Stimulated activated CD8-positive, alpha-beta memory T cell treated with anti-CD3 and anti-CD28 coated beads, Interleukin-2, amount 100 ng/mL, for 1 hour (primary cell): ENCODE data around the gene RIMKLB.
"Not testable (repeated sequence)": the region's sequence is repeated elsewhere in the genome, so short reads cannot be mapped to it uniquely, and the experiment has no call there.

Experiments
- DNase-seq, 2 donors: peaks; one replicate each; pipeline ENCODE4 v3.0.0-alpha.2; 2020; ENCODE audit warnings: low read depth in 2 of 2

RIMKLB gene

GRCh38 chr12:8773461-8773860, 75.7 kb downstream of the RIMKLB start:
- no peak for DNase-seq

GRCh38 chr12:8779281-8779680, 81.5 kb downstream of the RIMKLB start:
- DNase-seq = no peak

GRCh38 chr12:8779862-8780261, 82.1 kb downstream of the RIMKLB start:
- no peak for DNase-seq

- no peak for DNase-seq
Observed at GRCh38 chr12:8780389-8780788, 82.6 kb downstream of the RIMKLB start.

GRCh38 chr12:8781381-8782127, 83.8 kb downstream of the RIMKLB start:
- DNase-seq = no peak

- DNase-seq = no peak
Observed at GRCh38 chr12:8784290-8784888, 86.6 kb downstream of the RIMKLB start.

GRCh38 chr12:8785499-8785898, 87.7 kb downstream of the RIMKLB start:
- DNase-seq = no peak

GRCh38 chr12:8787206-8787605, 89.4 kb downstream of the RIMKLB start:
- not testable (repeated sequence) for DNase-seq

- not testable (repeated sequence) for DNase-seq
Observed at GRCh38 chr12:8788706-8789105, 90.9 kb downstream of the RIMKLB start.

GRCh38 chr12:8789341-8790013, 91.7 kb downstream of the RIMKLB start:
- not testable (repeated sequence) for DNase-seq

- not testable (repeated sequence) for DNase-seq
Observed at GRCh38 chr12:8793226-8793625, 95.4 kb downstream of the RIMKLB start.

- DNase-seq = not testable (repeated sequence)
Observed at GRCh38 chr12:8794611-8795010, 96.8 kb downstream of the RIMKLB start.

GRCh38 chr12:8796831-8797626, 99.2 kb downstream of the RIMKLB start:
- no peak for DNase-seq

- DNase-seq = not testable (repeated sequence)
Observed at GRCh38 chr12:8801213-8801612, 103.4 kb downstream of the RIMKLB start.

GRCh38 chr12:8804833-8805232, 107.0 kb downstream of the RIMKLB start:
- not testable (repeated sequence) for DNase-seq

GRCh38 chr12:8805487-8805886, 107.7 kb downstream of the RIMKLB start:
- DNase-seq = not testable (repeated sequence)

GRCh38 chr12:8807084-8807483, 109.3 kb downstream of the RIMKLB start:
- DNase-seq = not testable (repeated sequence)

- not testable (repeated sequence) for DNase-seq
Observed at GRCh38 chr12:8810112-8810511, 112.3 kb downstream of the RIMKLB start.

GRCh38 chr12:8813572-8814357, 116.0 kb downstream of the RIMKLB start:
- DNase-seq = no peak

GRCh38 chr12:8816448-8817050, 118.8 kb downstream of the RIMKLB start:
- DNase-seq = no peak

GRCh38 chr12:8817856-8818255, 120.1 kb downstream of the RIMKLB start:
- DNase-seq = no peak
